NOMO-1 (cell line): ENCODE data around the gene CAPS2.

Experiments
- DNase-seq, 2 experiments: peaks; one replicate each; lab custom pipeline; 2025; ENCODE audit not compliant: unreplicated experiment in 2 of 2; lab: John Stamatoyannopoulos, UW

CAPS2 gene

DNA sequence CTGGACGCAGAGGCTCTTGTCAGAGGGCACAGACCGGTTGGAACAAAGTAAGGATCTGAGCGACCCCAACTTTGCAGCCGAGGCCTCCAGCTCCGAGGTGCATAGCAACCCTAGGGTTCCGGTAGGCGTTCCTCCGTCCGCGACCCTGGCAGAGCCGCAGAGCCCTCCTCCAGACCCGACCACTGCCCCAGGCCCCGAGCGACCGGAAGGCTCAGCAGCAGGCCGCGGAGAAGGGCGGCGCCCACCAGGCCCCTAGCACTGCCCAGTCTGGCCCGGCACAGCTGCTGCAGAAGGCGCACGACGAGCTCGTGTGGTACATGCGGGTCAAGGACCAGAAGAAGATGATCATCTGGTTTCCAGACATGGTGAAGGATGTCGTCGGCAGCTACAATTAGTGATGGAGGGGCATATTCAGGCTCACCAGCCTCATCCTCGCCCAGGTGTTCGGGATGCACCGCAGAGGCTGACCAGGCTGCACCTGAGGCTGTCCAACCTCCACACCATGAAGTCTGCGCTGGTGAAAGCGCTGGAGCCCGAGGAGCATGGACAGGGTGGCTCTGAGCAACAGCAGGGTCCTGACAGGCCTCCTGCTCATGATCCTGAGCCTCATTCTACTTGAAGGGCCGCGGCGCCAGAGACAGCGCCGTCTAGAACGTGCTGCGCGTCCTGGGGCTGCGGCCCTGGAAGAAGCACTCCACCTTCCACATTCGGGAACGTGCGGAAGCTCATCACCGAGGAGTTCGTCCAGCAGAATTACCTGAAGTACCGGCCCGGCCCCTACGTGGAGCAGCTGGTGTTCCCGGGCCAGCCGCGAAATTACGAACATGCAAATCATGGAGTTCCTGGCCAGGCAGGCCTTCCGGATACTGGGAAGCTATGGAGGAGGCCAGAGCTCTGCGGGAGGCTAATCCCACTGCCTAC lies 24.5 kb downstream of the CAPS2 start:
- no peak for DNase-seq

DNA sequence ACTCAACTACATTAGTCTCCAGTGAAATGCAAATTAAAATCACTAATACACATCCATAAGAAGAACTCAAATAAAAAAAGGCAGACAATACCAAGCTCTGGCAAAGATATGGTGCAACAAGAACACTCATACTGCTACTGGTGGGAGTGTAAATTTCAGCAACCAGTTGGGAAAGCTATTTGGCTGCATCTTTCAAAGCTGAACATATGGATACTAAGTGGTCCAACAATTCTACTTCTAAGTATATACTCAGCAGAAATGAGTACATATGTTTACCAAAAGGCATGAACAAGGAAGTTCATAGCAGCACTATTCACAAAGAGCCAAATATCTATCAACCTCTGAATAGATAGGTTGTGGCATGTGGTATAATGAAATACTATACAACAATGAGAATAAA lies 27.3 kb downstream of the CAPS2 start:
- no peak for DNase-seq

DNA sequence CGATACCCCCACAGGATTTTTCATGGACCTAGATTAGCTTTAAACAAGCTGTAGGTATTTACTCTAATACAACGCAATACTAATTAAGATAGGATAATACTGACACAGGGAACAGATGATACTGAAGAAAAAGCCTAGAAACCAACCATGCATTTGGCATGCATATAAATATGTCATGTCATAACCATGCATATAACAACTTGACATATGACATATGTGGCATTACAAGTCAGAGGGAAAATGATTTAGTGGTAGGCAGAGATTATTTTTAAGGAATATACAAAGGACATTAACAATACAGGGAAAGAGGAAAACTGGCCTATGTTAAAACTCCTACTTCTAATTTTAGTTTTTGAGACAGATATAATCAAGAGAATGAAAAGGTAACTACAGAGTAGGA lies 27.9 kb downstream of the CAPS2 start:
- no peak for DNase-seq

DNA sequence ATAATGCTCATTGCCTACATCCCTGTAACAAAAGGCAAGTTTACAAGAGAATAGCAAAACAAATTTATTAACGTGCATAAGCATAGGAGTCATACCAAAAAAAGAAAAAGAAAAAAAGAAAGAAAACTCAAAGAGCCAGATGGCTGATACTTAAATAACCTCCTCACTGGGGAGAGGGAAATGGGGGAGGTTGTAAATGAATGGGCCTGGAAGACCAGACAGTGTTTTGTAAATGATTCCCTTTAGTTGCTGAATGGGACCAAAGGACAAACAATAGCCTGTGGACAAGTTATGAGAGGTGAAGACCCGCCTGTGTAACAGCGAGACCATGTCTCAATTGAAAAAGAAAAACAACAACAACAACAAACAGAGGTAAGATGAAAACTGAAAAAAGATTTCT lies 35.3 kb downstream of the CAPS2 start:
- DNase-seq: no peak

DNA sequence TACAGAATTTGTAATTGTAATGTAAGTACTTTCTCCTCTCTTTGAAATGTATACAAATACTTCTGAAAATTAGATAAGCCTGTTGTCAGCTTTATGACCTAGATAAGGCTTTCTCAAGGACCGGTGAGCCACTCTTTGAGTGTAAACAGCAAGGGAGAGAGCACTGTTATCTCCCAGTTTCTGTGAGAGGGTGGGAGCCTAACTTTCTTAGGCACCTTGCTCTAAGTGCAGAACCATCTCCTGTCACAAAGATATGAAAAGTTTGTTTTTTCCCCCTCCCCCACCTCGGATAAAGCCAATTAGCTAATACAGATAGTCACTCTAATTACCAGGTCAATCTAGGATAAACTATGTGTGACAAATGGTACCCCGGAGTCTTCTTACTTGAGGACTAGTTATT lies 35.8 kb downstream of the CAPS2 start:
- no peak for DNase-seq

DNA sequence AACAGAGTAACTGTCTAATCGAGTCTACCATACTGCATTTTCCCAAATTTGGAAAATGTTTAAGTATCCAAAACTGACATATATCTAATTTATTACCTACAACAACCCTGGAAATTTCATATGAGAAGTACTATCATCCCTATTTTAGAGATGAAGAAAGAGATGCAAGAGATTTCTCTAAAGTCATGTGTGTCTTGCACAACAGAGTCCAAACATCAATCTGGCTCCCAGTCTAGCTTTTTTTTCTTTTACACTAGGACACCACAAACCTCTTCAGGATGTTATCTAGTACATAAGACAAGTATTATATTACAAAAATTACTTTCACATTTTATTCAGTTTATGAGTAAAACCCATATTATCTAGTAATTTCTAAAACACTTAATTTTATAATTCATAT lies 39.1 kb downstream of the CAPS2 start:
- DNase-seq: no peak

DNA sequence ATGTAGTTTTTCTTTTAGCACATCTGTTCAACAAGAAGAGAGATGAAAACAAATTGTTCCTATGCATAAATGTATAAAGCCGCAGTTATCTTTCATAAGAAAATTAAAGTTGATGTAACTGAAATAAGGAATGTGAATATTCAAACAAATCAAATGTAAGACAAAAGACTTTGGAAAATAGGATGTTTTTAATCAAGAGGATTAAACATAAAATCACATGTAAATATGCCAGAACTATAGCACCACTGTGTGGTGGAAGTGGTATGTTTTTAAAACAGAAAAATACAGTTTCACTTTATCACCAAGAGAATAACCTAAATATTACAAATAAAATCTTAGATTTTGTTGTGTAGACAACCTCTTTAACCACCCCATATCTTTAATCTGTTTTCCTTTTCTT lies 40.4 kb downstream of the CAPS2 start:
- DNase-seq: no peak

DNA sequence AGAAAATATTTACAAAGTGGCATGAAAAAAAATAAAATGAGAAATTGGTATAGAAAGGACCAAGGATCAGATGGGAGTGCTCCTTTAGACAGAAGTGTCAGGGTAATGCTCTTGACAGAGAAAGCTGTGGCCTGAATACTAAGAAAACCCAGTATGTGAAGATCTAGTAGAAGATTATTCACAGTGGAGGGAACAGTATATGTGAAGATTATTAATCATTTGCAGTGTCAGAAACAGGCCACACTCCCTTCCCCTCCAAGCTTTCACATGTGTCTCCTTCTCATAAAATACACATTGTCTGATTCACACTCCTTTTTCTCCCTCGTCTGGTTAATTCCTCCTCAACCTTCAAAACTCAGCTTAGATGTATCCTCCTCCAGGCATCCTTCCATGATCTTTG lies 41.3 kb downstream of the CAPS2 start:
- no peak for DNase-seq

DNA sequence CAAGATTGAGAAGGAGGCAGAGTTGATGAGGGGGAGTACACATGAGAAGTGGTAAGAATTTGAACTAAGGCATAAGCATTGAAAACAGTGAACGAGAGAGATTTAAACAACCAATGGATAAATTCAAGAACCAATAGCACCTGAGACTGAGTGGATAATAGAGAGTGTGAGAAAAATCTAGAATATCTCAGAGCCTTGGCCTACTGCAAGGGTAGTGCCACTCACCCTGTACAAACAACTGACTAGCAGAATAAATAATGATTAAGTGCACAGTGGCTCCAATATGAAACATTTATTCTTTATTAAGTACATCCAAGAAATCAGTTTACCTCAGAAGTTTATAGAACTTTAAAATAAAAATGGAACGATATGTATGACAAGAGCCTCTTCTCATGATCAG lies 54.4 kb downstream of the CAPS2 start:
- no peak for DNase-seq

DNA sequence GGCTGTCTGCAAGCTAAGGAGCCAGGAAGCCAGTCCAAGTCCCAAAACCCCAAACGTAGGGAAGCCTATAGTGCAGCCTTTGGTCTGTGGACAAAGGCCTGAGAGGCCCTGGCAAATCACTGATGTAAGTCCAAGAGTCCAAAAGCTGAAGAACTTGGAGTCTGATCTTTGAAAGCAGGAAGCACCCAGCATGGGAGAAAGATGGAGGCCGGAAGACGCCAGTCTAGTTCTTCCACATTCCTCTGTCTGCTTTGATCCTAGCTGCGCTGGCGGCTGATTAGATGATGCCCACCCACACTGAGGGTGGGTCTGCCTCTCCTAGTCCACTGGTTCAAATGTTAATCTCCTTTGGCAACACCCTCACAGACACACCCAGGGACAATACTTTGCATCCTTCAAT lies 58.5 kb downstream of the CAPS2 start:
- no peak for DNase-seq

DNA sequence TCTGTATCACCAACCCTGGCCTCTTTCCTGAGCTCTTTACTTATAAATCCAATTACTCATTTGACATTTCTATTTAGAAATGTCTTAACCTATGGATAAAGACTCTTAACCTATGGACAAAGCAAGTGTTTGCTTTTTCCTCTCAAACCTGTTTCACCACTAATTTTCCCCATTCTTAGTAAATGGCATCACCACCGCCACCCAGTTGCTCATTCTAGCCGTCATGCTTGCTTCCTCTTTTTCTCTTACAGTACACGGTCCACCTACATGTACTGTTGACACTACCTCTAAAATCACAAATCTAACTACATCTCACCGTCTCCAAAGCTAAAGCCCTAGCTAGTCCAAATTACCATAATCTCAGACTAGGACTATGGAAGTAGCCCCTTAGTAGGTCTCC lies 60.0 kb downstream of the CAPS2 start:
- DNase-seq: peak in 1 of 2 experiments; percentile 3

DNA sequence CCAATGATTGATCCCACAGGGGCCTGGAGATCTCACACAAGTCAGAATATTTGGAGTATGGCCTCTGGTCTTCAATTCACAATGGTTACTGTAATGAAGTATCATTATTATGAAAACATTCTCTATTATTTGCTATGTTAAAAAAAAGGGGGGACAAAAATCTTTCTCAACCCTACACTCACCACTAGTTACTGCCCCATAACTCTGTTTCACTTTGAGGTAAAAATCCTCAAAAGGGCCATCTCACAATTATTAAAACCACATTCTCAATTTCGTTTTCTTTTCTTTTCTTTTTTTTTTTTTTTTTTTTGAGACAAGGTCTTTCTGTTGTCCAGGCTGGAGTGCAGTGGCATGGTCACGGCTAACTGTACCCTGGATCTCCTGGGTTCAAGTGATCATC lies 60.9 kb downstream of the CAPS2 start:
- no peak for DNase-seq

DNA sequence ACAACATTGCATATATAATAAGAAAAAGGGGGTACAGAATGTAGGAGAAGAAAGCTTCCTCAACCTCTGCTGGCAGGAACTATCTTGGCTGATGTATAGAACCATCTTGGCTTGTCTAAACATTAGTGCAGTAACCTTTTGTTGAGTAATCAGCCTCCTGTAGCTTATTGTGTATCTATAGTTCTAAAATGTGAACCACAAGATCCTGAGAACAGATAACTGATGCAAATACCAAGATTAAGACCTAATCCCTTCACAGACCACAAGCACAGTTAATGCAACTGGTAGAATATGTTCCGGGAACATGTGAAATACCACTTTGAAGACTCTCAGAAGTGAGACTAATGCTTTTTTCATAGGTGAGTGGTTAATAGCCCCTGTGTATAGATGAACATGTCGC lies 69.8 kb downstream of the CAPS2 start:
- DNase-seq: no peak

DNA sequence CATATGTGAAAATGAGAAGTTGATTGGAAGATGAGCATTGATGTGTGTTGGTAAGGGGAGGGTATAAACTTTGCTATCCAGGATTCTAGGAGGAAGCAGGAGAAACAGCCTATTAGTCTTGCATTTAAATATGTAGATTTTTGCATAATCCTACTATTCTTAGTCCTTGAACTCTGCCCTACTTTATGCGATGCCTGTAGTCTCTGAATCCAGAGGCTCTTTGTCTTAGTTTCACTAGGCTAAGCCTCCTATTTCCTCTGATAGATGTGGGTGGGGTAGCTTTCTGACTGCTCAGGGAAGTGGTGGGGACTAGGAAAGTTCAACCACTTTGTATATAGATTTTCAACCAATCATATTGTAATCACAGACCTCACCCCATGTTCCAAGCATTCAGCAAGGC lies 71.0 kb downstream of the CAPS2 start:
- no peak for DNase-seq

DNA sequence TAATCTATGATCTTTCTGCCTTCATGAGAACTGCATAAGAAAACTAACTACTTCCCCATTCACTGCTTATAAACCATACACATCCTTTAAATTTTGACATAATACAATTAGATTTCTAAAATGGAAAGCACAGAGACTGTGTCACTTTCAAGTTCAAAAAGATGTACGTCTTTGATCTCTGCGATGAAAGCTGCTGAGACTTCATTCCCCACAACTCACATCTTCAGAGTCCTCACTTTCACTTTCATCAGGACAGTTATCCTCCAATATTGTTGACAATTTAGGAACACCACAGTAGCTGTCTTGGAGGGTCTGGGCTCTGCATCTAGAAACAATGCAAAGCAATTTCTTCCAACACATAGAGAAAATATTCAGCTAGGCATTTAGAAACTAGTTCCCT lies 72.6 kb downstream of the CAPS2 start:
- no peak for DNase-seq

DNA sequence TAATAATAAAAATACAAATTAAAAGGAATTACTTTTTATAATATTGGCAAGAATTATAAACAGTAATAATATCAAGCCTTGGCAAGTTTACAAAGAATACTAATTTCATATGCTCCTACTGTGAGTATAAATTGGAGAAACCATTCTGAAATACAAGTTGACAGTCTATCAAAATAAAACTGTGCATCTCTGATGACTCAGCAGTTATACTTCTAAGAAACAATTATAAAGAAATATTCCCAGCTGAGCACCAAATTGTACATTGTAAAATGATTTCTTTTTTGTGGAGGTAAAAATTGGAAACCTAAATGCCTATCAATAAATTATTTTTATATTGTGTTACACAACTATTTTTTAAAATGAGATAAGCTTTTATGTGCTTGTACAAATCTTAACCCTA lies 85.0 kb downstream of the CAPS2 start:
- no peak for DNase-seq

DNA sequence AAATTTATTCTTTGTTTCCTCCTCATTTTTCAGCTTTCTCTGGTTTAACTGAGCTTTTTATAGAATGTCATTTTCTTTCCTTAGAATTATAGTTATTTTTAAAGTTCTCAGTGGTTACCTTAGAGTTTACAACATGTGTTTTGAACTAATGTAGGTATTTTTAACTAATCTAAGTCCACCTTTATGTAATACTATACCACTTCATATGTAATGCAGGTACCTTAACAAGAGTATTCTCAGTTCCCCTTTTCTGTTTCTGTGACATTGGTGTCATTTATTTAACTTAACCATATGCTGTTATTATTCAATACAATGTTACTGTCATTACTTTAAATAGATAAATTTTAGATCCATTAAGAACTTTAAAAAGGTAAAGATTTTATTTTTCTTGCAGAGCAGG lies 90.1 kb downstream of the CAPS2 start:
- DNase-seq: no peak

DNA sequence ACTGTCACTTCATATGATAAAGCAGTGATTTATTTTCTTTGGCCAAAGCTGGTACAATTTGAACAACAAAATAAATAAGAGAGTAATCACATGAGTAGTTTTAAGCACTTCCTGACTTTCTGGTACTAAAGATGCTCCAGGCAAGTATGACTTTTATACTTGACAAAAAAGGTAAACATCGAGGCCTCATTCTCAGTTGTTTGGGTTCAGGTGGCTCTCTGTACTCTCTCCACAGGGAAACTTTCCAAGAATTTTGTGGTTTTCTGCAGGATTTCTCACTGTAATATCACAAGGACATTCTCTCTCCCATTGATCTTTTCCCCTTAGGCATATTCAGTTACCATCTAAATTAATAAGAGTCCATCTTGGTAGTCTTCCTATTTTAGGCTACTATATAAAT lies 93.9 kb downstream of the CAPS2 start:
- DNase-seq: no peak

DNA sequence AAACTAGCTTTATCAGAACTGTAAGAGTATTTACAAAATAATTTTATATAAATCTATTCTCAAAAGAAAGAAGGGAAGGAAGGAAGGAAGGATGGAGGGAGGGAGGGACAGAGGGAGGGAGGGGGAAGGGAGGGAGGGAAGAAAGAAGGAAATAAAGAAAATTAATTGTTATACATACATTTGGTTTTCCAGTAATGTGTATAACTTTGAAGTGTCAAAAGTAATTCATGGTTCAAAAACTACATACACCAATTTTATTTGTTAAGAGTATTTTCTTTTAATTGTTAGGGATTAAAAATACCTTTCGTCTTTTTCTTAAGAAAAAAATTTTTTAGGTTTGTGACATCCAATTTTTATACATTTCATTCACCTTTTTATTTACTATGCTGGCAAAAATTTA lies 103.0 kb downstream of the CAPS2 start:
- no peak for DNase-seq
